ENCODE results near the gene RANBP10. TPM values are rescaled to one million over a fixed set of nuclear protein-coding genes. Genes with fewer than 3 reads are reported as not detected.
A peak's percentile ranks its signal among the peaks of the same experiment; 100 is the strongest.

The RANBP10 gene
- total and polyA plus RNA-seq, 2 of the 13 experiments (the other 11 are each of a cell fraction or from before 2014, with no cell fraction given) = 9.2 to 22.7 TPM

DNA sequence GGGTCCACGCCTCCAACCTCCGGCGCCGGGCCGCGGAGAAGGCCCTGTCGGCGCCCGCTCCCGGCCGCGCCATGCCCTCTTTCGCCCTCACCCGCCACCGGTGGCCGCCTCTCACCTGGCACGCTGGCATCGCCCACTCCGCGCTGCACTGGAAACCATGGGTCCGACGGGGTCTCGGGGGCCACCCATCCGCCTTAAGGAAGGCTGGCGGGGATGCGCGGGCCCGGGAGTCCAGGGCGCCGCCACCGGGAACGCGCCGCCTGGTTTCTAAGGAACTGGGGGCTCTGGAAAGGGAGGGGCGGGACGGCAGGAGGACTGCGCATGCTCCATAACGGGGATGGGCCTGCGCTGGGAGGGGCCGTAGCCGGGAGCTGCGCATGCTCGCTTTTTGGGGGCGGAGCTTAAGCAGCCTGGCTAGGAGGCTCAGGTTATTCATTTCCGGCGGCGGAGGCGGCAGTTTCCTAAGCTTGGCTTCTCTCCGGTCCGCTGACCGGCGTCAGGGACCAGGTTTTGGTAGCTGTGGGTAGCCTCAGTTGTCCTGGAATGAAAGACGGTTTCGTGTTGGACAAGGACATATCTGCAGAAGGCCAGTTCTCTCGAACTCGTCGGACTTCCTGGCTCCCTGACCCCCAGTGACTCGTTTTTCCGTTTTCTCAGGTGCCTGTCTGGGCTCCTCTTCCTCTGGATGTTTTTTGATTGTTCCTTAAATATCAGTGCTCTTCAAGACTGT lies 87.1 kb downstream of the RANBP10 start, which contains the start of gene GFOD2 (continued):
- TF ChIP-seq ZNF33A (CRISPR knock-in tag; IDR thresholded peaks at IDR 0.05; ENCODE audit: borderline replicate concordance) = no peak; the same call in 1 of the 2 replicates
- TF ChIP-seq, protein P1, sequence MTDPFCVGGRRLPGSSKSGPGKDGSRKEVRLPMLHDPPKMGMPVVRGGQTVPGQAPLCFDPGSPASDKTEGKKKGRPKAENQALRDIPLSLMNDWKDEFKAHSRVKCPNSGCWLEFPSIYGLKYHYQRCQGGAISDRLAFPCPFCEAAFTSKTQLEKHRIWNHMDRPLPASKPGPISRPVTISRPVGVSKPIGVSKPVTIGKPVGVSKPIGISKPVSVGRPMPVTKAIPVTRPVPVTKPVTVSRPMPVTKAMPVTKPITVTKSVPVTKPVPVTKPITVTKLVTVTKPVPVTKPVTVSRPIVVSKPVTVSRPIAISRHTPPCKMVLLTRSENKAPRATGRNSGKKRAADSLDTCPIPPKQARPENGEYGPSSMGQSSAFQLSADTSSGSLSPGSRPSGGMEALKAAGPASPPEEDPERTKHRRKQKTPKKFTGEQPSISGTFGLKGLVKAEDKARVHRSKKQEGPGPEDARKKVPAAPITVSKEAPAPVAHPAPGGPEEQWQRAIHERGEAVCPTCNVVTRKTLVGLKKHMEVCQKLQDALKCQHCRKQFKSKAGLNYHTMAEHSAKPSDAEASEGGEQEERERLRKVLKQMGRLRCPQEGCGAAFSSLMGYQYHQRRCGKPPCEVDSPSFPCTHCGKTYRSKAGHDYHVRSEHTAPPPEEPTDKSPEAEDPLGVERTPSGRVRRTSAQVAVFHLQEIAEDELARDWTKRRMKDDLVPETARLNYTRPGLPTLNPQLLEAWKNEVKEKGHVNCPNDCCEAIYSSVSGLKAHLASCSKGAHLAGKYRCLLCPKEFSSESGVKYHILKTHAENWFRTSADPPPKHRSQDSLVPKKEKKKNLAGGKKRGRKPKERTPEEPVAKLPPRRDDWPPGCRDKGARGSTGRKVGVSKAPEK (CRISPR knock-in tag; IDR thresholded peaks at IDR 0.05; ENCODE audit: borderline replicate concordance) = no peak
- no peak for TF ChIP-seq HMG20A (CRISPR knock-in tag; IDR thresholded peaks at IDR 0.05; ENCODE audit: borderline replicate concordance)
- TF ChIP-seq ZNF737 (CRISPR knock-in tag; IDR thresholded peaks at IDR 0.05; ENCODE audit: borderline replicate concordance) = no peak
- no peak; the same call in 1 of the 2 replicates for TF ChIP-seq ZNF543 (CRISPR knock-in tag; IDR thresholded peaks at IDR 0.05)
- TF ChIP-seq, protein P2, sequence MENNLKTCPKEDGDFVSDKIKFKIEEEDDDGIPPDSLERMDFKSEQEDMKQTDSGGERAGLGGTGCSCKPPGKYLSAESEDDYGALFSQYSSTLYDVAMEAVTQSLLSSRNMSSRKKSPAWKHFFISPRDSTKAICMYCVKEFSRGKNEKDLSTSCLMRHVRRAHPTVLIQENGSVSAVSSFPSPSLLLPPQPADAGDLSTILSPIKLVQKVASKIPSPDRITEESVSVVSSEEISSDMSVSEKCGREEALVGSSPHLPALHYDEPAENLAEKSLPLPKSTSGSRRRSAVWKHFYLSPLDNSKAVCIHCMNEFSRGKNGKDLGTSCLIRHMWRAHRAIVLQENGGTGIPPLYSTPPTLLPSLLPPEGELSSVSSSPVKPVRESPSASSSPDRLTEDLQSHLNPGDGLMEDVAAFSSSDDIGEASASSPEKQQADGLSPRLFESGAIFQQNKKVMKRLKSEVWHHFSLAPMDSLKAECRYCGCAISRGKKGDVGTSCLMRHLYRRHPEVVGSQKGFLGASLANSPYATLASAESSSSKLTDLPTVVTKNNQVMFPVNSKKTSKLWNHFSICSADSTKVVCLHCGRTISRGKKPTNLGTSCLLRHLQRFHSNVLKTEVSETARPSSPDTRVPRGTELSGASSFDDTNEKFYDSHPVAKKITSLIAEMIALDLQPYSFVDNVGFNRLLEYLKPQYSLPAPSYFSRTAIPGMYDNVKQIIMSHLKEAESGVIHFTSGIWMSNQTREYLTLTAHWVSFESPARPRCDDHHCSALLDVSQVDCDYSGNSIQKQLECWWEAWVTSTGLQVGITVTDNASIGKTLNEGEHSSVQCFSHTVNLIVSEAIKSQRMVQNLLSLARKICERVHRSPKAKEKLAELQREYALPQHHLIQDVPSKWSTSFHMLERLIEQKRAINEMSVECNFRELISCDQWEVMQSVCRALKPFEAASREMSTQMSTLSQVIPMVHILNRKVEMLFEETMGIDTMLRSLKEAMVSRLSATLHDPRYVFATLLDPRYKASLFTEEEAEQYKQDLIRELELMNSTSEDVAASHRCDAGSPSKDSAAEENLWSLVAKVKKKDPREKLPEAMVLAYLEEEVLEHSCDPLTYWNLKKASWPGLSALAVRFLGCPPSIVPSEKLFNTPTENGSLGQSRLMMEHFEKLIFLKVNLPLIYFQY (CRISPR knock-in tag; IDR thresholded peaks at IDR 0.05; ENCODE audit: borderline replicate concordance) = no peak
- TF ChIP-seq TAF1 (CRISPR knock-in tag; IDR thresholded peaks at IDR 0.05) = peak; percentile 90
- no peak; the same call in 1 of the 2 replicates for TF ChIP-seq FOSL2 (CRISPR knock-in tag; IDR thresholded peaks at IDR 0.05)
- no peak for TF ChIP-seq DPF2 (CRISPR knock-in tag; IDR thresholded peaks at IDR 0.05; ENCODE audit: borderline replicate concordance, low read depth)
- TF ChIP-seq CBX1 (IDR thresholded peaks at IDR 0.05; ENCODE audit: low read depth) = peak; percentile 55
- TF ChIP-seq YEATS4 (CRISPR knock-in tag; IDR thresholded peaks at IDR 0.05; ENCODE audit: borderline replicate concordance) = peak; percentile 76; the same call in 1 of the 2 replicates
- 0 out of 2 replicates have a peak, but pooled peaks have one; percentile 52 for TF ChIP-seq DNMT1 (CRISPR knock-in tag; IDR thresholded peaks at IDR 0.05)
- no peak for TF ChIP-seq IKZF4 (CRISPR knock-in tag; IDR thresholded peaks at IDR 0.05; ENCODE audit: borderline replicate concordance, low read depth, not compliant biosample characterization)
- peak; percentile 71 for TF ChIP-seq ZNF430 (CRISPR knock-in tag; IDR thresholded peaks at IDR 0.05)
- TF ChIP-seq XRCC5 (optimal IDR thresholded peaks at IDR 0.05; ENCODE audit: low read length) = no peak
- TF ChIP-seq ZEB1 (IDR thresholded peaks at IDR 0.05; ENCODE audit: insufficient replicate concordance, low read depth) = no peak
- 0 out of 2 replicates have a peak, but pooled peaks have one; percentile 60 for TF ChIP-seq SAFB2 (CRISPR knock-in tag; IDR thresholded peaks at IDR 0.05; ENCODE audit: borderline replicate concordance, low read depth)
- peak; percentile 61 for TF ChIP-seq AGO1 (IDR thresholded peaks at IDR 0.05; ENCODE audit: low read depth, low read length, poor library complexity, severe bottlenecking)
- TF ChIP-seq, protein P3, sequence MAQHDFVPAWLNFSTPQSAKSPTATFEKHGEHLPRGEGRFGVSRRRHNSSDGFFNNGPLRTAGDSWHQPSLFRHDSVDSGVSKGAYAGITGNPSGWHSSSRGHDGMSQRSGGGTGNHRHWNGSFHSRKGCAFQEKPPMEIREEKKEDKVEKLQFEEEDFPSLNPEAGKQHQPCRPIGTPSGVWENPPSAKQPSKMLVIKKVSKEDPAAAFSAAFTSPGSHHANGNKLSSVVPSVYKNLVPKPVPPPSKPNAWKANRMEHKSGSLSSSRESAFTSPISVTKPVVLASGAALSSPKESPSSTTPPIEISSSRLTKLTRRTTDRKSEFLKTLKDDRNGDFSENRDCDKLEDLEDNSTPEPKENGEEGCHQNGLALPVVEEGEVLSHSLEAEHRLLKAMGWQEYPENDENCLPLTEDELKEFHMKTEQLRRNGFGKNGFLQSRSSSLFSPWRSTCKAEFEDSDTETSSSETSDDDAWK (CRISPR knock-in tag; IDR thresholded peaks at IDR 0.05) = no peak
- TF ChIP-seq GABPA (IDR thresholded peaks at IDR 0.05; ENCODE audit: low read depth, low read length) = peak; percentile 46; the same call in 1 of the 2 replicates
- TF ChIP-seq GABPA (CRISPR knock-in tag; IDR thresholded peaks at IDR 0.05; ENCODE audit: low read depth) = peak; percentile 88
- TF ChIP-seq ZBTB42 (CRISPR knock-in tag; IDR thresholded peaks at IDR 0.05) = peak; percentile 60; the same call in 1 of the 2 replicates

Measured in HepG2 (cell line).